HepG2 (cell line): Measurements from ENCODE around the gene MBOAT7. TPM values are rescaled to one million over a fixed set of nuclear protein-coding genes. Genes with fewer than 3 reads are reported as not detected.

Experiments used
- AGO2 ChIP-seq: fragments of 200-400 bp; formaldehyde crosslinking; optimal IDR thresholded peaks from 2 replicates; pipeline ENCODE3; 2017; ENCODE audit warnings: mild to moderate bottlenecking, low read depth, low read length, moderate library complexity
- BRD4 ChIP-seq: sonication (generic); formaldehyde crosslinking; IDR thresholded peaks from 2 replicates; pipeline ENCODE4 v1.4.0; 2020; ENCODE audit warnings: missing genetic modification reagents
- CENPX ChIP-seq: sonication (generic); formaldehyde crosslinking; IDR thresholded peaks from 2 replicates; pipeline ENCODE4 v1.9.0; 2021; ENCODE audit warnings: mild to moderate bottlenecking, missing genetic modification reagents, moderate library complexity
- E2F2 ChIP-seq: sonication (generic); formaldehyde crosslinking; IDR thresholded peaks from 2 replicates; pipeline ENCODE4 v1.4.0; 2020; ENCODE audit warnings: missing genetic modification reagents, borderline replicate concordance
- MEIS2 ChIP-seq: sonication (generic); formaldehyde crosslinking; IDR thresholded peaks from 2 replicates; pipeline ENCODE4 v1.9.0; 2021; ENCODE audit warnings: mild to moderate bottlenecking, missing genetic modification reagents
- NRL ChIP-seq: sonication (generic); formaldehyde crosslinking; IDR thresholded peaks from 2 replicates; pipeline ENCODE4 v1.5.0; 2020; ENCODE audit warnings: missing genetic modification reagents, mild to moderate bottlenecking, moderate library complexity, borderline replicate concordance
- ZBTB20 ChIP-seq: sonication (generic); formaldehyde crosslinking; IDR thresholded peaks from 2 replicates; pipeline ENCODE4 v1.8.1; 2023; ENCODE audit warnings: missing genetic modification reagents, low read depth, mild to moderate bottlenecking, borderline replicate concordance
- ZBTB40 ChIP-seq, 2 experiments: fragments of 450-650 bp in 1 of 2; sonication (generic) in 1 of 2; formaldehyde crosslinking in 1 of 2; IDR thresholded peaks; 2 replicates each; pipeline versions ENCODE4 v1.6.1 to v1.8.0; 2016 to 2022; ENCODE audit warnings: antibody characterized with exemption in 1 of 2, mild to moderate bottlenecking in 1 of 2, missing genetic modification reagents in 1 of 2
- ZNF382 ChIP-seq: sonication (generic); formaldehyde crosslinking; IDR thresholded peaks from 2 replicates; pipeline ENCODE4 v1.5.0; 2020; ENCODE audit warnings: missing genetic modification reagents, mild to moderate bottlenecking, borderline replicate concordance
- ZNF512 ChIP-seq: sonication (generic); formaldehyde crosslinking; IDR thresholded peaks from 2 replicates; pipeline ENCODE4 v1.4.0; 2020; ENCODE audit warnings: mild to moderate bottlenecking, missing genetic modification reagents
- ZNF605 ChIP-seq: sonication (generic); formaldehyde crosslinking; IDR thresholded peaks from 2 replicates; pipeline ENCODE4 v1.8.0; 2022; ENCODE audit warnings: mild to moderate bottlenecking, missing genetic modification reagents
- polyA plus RNA-seq, 8 experiments: library from polyadenylated mRNA; depleted of rRNA in 3 of 8; stranded (reverse) in 7 of 8; unstranded in 1 of 8; fragments of >200 nt; fragmentation: Illumina TruSeq in 4 of 8; extraction: Trizol in 4 of 8; gene quantifications; 2 replicates each; pipeline versions ENCODE4 v1.2.1 to v1.2.3, GENCODE V29; 2011 to 2016; ENCODE audit warnings: low read depth in 4 of 8, missing spikeins in 1 of 8, mixed read lengths in 1 of 8; ENCODE audit not compliant: insufficient read depth in 1 of 8
- total RNA-seq, 5 experiments: library from RNA; depleted of rRNA; stranded (reverse); fragments of >200 nt; fragmentation: Illumina TruSeq; extraction: Trizol; gene quantifications; 2 replicates each; pipeline ENCODE4 v1.2.3, GENCODE V29; 2016; ENCODE audit warnings: low read depth in 1 of 5

The MBOAT7 gene
- total and polyA plus RNA-seq, 2 of the 13 experiments (the other 11 are each of a cell fraction or from before 2014, with no cell fraction given) = 22.2 to 25.5 TPM

- TF ChIP-seq ZBTB40 (IDR thresholded peaks at IDR 0.05) (no peak), ZBTB40 (CRISPR knock-in tag; IDR thresholded peaks at IDR 0.05) (0 out of 2 replicates have a peak, but pooled peaks have one; percentile 25), CENPX (no peak), ZNF605 (CRISPR knock-in tag) (0 out of 2 replicates have a peak, but pooled peaks have one; percentile 30), ZBTB20 (CRISPR knock-in tag) (no peak), E2F2 (no peak), ZNF512 (CRISPR knock-in tag) (no peak), AGO2 (peak; percentile 60), BRD4 (CRISPR knock-in tag) (peak; percentile 80; the same call in 1 of the 2 replicates), NRL (CRISPR knock-in tag) (0 out of 2 replicates have a peak, but pooled peaks have one; percentile 59), ZNF382 (CRISPR knock-in tag) (no peak), MEIS2 (CRISPR knock-in tag) (peak; percentile 46; the same call in 1 of the 2 replicates)
Measured at GRCh38 chr19:54137699-54138488, 51.5 kb downstream of the MBOAT7 start, which contains the start of gene CNOT3 (continued).
